Naive thymus-derived CD8-positive, alpha-beta T cell (primary cell): ENCODE measurements around the gene BMPR2. TPM values are rescaled to one million over a fixed set of nuclear protein-coding genes. Genes with fewer than 3 reads are reported as not detected.
"Not testable (repeated sequence)": the region's sequence is repeated elsewhere in the genome, so short reads cannot be mapped to it uniquely, and the experiment has no call there.

Experiments used
- ATAC-seq, 2 donors: fragments of 150-1000 bp; cut with Tn5 transposase in 1 of 2; sonication (Bioruptor Pico), chemical (Tn5 transposase) in 1 of 2; 1 replicate in 1 of 2; 2 replicates in 1 of 2; pipeline ENCODE4 v1.10.0; 2021; ENCODE audit warnings: mild to moderate bottlenecking in 2 of 2, moderate library complexity in 2 of 2
- POLR2A ChIA-PET: fragments of 350-600 bp; sonication (Branson Sonifier 250); formaldehyde crosslinking; loops from one replicate; lab custom pipeline; 2021; ENCODE audit warnings: antibody characterized with exemption; lab: Charles Lee
- DNase-seq, 10 donors: peaks; one replicate each; pipeline versions ENCODE4 v3.0.0 to v3.0.0-alpha.2; 2020 to 2022
- H3K27ac Mint-ChIP-seq, 10 donors: one replicate each; pipeline ENCODE4 v1.8.0; 2020 to 2022; ENCODE audit warnings: mild to moderate bottlenecking in 10 of 10, mixed read lengths in 10 of 10, moderate library complexity in 4 of 10, inconsistent platforms in 1 of 10
- H3K27me3 Mint-ChIP-seq, 5 donors: one replicate each; pipeline ENCODE4 v1.8.0; 2021 to 2022; ENCODE audit warnings: mixed read lengths in 5 of 5
- H3K36me3 Mint-ChIP-seq, 3 donors: one replicate each; pipeline ENCODE4 v1.8.0; 2020 to 2022; ENCODE audit warnings: mixed read lengths in 3 of 3, mild to moderate bottlenecking in 2 of 3, inconsistent platforms in 1 of 3
- H3K4me1 Mint-ChIP-seq, 4 donors: one replicate each; pipeline ENCODE4 v1.8.0; 2021 to 2022; ENCODE audit warnings: mixed read lengths in 4 of 4
- H3K4me3 Mint-ChIP-seq, 10 donors: one replicate each; pipeline ENCODE4 v1.8.0; 2020 to 2022; ENCODE audit warnings: mild to moderate bottlenecking in 10 of 10, mixed read lengths in 10 of 10, moderate library complexity in 6 of 10, inconsistent platforms in 1 of 10
- H3K9me3 Mint-ChIP-seq, 9 donors: one replicate each; pipeline ENCODE4 v1.8.0; 2020 to 2022; ENCODE audit warnings: mixed read lengths in 9 of 9, mild to moderate bottlenecking in 3 of 9, inconsistent platforms in 1 of 9, moderate library complexity in 1 of 9
- polyA plus RNA-seq, 3 donors: library from polyadenylated mRNA; unstranded; fragments of 300-500 nt; fragmentation: Illumina TruSeq; gene quantifications; one replicate each; pipeline ENCODE4 v1.2.3, GENCODE V29; 2021
- total RNA-seq, 8 experiments: library from RNA in 2 of 8; stranded (reverse) in 2 of 8; gene quantifications; one replicate each; pipeline ENCODE4 v1.2.3 and lab custom pipeline; 2021 to 2026

BMPR2 gene
- total RNA-seq, result 10 to 100 TPM; 31.2 to 35.4 TPM
- 1 to 10 TPM; 3.0 to 4.6 (median 3.9) TPM for polyA plus RNA-seq
- total RNA-seq (lab: John Stamatoyannopoulos, UW), result 17.7 to 55.5 (median 35.9) reads per million in 6 experiments

DNA sequence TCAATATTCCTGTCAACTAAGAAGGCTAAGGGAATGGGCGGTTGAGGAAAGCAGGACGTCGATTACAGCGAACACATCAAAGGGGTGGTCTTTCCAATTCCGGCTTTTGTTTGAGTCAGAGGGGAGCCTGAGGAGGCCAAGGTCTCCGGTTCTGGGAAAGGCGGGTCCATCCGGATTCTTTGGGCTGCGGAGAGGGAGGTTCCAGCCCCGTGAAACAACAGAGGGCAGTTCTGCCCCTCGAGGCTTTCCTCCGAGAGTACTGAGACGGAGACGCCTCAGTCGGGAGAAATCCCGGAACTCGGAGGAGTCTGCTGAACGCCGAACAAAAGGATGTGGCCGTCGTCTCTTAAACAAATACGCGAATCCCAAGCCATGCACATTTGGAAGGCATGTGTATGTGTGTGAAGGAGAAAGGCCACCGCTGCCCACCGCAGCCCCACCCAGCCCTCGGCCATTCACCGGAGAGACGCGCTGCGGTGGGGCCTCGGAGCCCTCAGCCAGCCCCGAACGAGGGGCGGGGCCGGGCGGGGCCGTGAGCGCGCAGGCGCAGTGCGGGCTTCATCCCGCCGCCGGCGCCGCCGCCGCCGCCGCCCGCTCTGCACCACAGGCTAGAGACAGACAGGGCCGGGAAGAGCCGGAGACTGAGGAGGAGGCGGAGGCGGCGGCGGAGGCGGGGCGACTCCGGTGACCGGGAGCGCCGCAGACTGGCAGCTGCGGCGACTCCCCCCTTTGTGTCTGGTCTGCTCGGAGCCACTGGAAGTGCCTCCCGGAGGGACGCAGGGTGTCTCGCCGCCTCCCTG is at the start of gene BMPR2:
Gene BMPR2, plus strand, starts transcription at position 719 of the 800 bp plus-strand sequence. CDS start 1,148 bp downstream, outside the sequence.
- no peaks in the 10 kb centered on the region for H3K36me3 Mint-ChIP-seq
- peaks cover 10 to 37% (median 28%) of the 10 kb centered on the region in 4 donors for H3K4me1 Mint-ChIP-seq
- H3K9me3 Mint-ChIP-seq, result no peaks in the 10 kb centered on the region
- ATAC-seq, result peak; percentile 71 to 78
- peak within 1 kb of the TSS; percentile 83 to 100 (median 98) for H3K4me3 Mint-ChIP-seq
- DNase-seq, result peak; percentile 60 to 90 (median 81)
- H3K27ac Mint-ChIP-seq, result peak within 1 kb of the TSS; percentile 92 to 98 (median 94)
- H3K27me3 Mint-ChIP-seq, result no peaks in the 10 kb centered on the region
- POLR2A ChIA-PET, result interaction anchor here (1.0 kb wide), 1 partner anchor 154 kb away, joined by 4 read pairs; no protein-coding TSS in a partner anchor

DNA sequence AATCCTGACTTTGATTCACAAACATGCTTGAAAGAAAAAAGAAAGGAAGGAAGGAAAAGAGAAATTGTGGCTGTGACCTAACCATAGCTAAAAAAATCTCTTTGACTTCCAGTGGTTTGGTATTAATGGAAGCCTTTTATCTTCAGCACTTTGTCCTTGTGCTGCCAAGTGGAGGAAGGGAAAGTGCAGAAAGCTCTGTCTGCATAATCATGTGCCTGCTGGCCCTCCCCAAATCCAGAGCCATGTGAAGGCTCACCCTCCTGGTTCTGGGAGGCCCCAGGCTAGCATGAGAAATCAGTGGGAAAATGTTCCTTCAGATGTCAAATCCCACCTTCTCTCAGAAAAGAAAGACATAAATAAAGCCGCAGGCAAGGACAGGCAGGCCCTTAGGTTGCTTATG is 48.3 kb upstream of the BMPR2 start:
- no peak for DNase-seq
- Mint-ChIP-seq H3K9me3 (no peaks in the 10 kb centered on the region), H3K4me1 (peaks cover 0 to 7% (median 0%) of the 10 kb centered on the region in 4 donors), H3K36me3 (peaks cover 9 to 48% (median 26%) of the 10 kb centered on the region in 3 donors), H3K27ac (no peak overlapping the region), H3K27me3 (no peaks in the 10 kb centered on the region), H3K4me3 (no peak overlapping the region)
- POLR2A ChIA-PET, result interaction anchor here (0.6 kb wide), 1 partner anchor 149 kb away, joined by 4 read pairs; no protein-coding TSS in a partner anchor
- no peak for ATAC-seq

GRCh38 chr2:202335791-202336467 is 40.2 kb upstream of the BMPR2 start:
- H3K27me3 Mint-ChIP-seq, result no peaks in the 10 kb centered on the region
- ATAC-seq (no peak), DNase-seq (no peak)
- H3K9me3 Mint-ChIP-seq, result no peaks in the 10 kb centered on the region
- H3K4me3 Mint-ChIP-seq, result no peak overlapping the region
- H3K36me3 Mint-ChIP-seq, result peaks cover 0 to 9% (median 0%) of the 10 kb centered on the region in 3 donors
- POLR2A ChIA-PET, result no interaction called here
- peaks cover 0 to 2% (median 0%) of the 10 kb centered on the region in 4 donors for H3K4me1 Mint-ChIP-seq
- no peak overlapping the region for H3K27ac Mint-ChIP-seq

DNA sequence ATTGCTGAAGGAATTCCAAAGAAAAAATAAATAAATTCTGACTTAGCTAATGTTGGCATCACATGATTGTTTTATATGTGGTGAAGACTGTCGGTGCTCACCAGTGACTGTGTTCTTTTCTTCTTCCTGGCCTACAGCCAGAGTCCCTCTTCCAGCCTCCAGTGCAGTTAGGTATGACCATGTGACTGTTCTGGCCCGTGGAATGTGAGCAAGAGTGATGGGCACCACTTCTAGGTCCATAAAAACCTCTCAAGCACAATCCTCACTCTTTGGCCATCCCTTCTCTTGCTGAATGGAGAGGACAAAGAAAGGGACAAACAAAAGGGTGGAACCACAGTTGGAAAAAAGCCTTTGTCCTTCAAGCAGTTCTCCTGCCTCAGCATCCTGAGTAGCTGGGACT is 39.0 kb upstream of the BMPR2 start:
- Mint-ChIP-seq H3K36me3 (peaks cover 0 to 9% (median 0%) of the 10 kb centered on the region in 3 donors), H3K9me3 (no peaks in the 10 kb centered on the region), H3K27me3 (no peaks in the 10 kb centered on the region), H3K27ac (no peak overlapping the region), H3K4me3 (no peak overlapping the region), H3K4me1 (peaks cover 0 to 2% (median 0%) of the 10 kb centered on the region in 4 donors)
- DNase-seq (no peak), ATAC-seq (no peak)
- POLR2A ChIA-PET, result no interaction called here

- POLR2A ChIA-PET, result no interaction called here
- H3K9me3 Mint-ChIP-seq, result no peaks in the 10 kb centered on the region
- peaks cover 0 to 9% (median 0%) of the 10 kb centered on the region in 3 donors for H3K36me3 Mint-ChIP-seq
- ATAC-seq, result no peak
- no peak for DNase-seq
- no peaks in the 10 kb centered on the region for H3K27me3 Mint-ChIP-seq
- no peak overlapping the region for H3K27ac Mint-ChIP-seq
- H3K4me1 Mint-ChIP-seq, result peaks cover 0 to 2% (median 0%) of the 10 kb centered on the region in 4 donors
- H3K4me3 Mint-ChIP-seq, result no peak overlapping the region
These were observed 38.3 kb upstream of the BMPR2 start for GRCh38 chr2:202337706-202338346.

DNA sequence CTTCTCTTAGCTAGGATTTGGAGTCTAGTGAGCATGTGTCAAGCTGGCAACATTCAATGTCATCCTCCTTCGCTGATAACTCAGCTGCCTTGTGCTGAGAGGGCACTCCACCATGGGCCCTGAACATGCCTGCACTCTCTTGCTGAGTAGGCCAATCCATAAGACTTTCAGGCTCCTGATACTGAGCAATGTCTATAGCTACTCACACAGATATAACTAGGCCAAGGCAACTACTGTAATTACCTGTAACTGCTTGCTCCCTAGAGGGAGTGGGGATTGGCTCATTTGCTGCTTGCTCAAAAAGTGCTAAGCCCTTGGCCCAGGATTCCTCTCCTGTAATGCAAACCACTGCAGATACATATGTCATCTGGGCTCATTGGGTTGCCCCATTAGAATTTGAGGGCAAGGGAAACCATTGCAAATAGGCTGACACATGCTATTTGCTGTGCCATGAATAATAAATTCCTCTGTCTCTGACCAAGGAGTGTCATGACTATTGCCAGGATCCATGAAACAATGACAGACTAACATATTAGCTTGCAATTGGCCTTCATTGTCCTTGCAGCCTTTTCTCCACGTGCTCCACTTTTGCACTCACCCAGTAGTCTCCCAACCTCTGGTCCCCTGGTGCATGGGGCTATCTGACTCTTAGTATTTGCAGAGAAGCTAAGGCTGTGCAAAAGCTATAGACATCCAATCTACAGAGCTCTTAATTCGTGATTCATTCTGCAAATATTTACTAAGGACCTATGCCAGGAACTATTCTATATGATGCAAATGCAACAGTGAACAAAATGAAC is 36.9 kb upstream of the BMPR2 start:
- Mint-ChIP-seq H3K4me1 (peaks cover 0 to 2% (median 0%) of the 10 kb centered on the region in 4 donors), H3K27me3 (no peaks in the 10 kb centered on the region), H3K9me3 (no peaks in the 10 kb centered on the region), H3K4me3 (no peak overlapping the region), H3K36me3 (peaks cover 0 to 8% (median 0%) of the 10 kb centered on the region in 3 donors), H3K27ac (no peak overlapping the region)
- ATAC-seq, result no peak
- POLR2A ChIA-PET, result no interaction called here
- no peak for DNase-seq

DNA sequence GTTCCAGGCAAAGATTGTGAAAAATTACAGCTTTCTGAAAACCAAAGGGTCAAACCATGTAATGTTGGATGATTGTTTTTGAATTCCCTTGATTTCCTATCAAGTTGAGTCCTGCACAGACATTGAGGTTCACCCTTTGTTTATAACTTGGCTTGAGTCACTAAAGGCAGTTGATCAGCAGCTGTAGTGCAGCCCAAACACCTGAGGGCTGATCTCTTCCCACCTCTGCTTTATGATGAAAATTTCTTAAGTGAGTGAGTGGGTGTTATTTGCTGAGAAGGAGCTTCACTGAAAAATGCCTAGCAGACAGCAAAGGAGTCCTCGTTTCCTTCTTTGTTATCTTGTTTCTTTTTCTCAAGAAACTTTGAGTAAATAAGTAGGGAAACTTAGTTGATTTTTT is 31.9 kb upstream of the BMPR2 start:
- H3K27me3 Mint-ChIP-seq, result no peaks in the 10 kb centered on the region
- POLR2A ChIA-PET, result no interaction called here
- no peaks in the 10 kb centered on the region for H3K36me3 Mint-ChIP-seq
- H3K4me1 Mint-ChIP-seq, result no peaks in the 10 kb centered on the region
- no peak overlapping the region for H3K4me3 Mint-ChIP-seq
- ATAC-seq (no peak), DNase-seq (no peak)
- no peaks in the 10 kb centered on the region for H3K9me3 Mint-ChIP-seq
- H3K27ac Mint-ChIP-seq, result no peak overlapping the region

- no peak for ATAC-seq
- H3K36me3 Mint-ChIP-seq, result no peaks in the 10 kb centered on the region
- DNase-seq, result no peak
- H3K27me3 Mint-ChIP-seq, result no peaks in the 10 kb centered on the region
- H3K4me1 Mint-ChIP-seq, result no peaks in the 10 kb centered on the region
- no peaks in the 10 kb centered on the region for H3K9me3 Mint-ChIP-seq
- POLR2A ChIA-PET, result no interaction called here
- H3K4me3 Mint-ChIP-seq, result no peak overlapping the region
- no peak overlapping the region for H3K27ac Mint-ChIP-seq
These were observed 29.9 kb upstream of the BMPR2 start for GRCh38 chr2:202346180-202346579.

DNA sequence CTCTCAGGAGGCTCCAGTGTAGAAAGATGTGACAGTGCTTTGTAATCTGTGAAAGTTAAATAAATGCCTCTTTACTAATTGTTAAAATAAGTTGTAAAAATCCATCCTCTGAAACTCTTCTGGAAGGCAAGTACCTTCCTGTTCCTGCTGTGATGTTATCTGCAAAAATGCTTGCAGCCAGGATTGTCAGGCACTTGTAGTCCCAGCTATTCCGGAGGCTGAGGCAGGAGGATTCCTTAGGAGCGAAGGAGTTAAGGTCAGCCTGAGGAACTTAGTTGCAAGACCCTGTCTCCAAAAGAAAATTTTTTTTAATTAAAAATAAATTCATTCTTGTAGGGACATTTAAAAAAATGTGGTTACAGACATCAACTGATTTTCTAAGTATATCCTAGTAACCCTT is 22.7 kb upstream of the BMPR2 start:
- Mint-ChIP-seq H3K4me3 (no peak overlapping the region), H3K4me1 (no peaks in the 10 kb centered on the region)
- POLR2A ChIA-PET, result no interaction called here

GRCh38 chr2:202355993-202356505 is 20.1 kb upstream of the BMPR2 start:
- H3K27me3 Mint-ChIP-seq, result no peaks in the 10 kb centered on the region
- POLR2A ChIA-PET, result no interaction called here
- H3K4me3 Mint-ChIP-seq, result no peak overlapping the region
- H3K9me3 Mint-ChIP-seq, result no peaks in the 10 kb centered on the region
- no peak overlapping the region for H3K27ac Mint-ChIP-seq
- H3K36me3 Mint-ChIP-seq, result peaks cover 0 to 2% (median 0%) of the 10 kb centered on the region in 3 donors
- DNase-seq (no peak), ATAC-seq (no peak)
- no peaks in the 10 kb centered on the region for H3K4me1 Mint-ChIP-seq

More for the DNA sequence above, 22.7 kb upstream of the BMPR2 start:
- Mint-ChIP-seq H3K9me3 (no peaks in the 10 kb centered on the region), H3K36me3 (no peaks in the 10 kb centered on the region), H3K27me3 (no peaks in the 10 kb centered on the region), H3K27ac (no peak overlapping the region)
- DNase-seq, result no peak
- no peak for ATAC-seq

- not testable (repeated sequence) for H3K4me1 Mint-ChIP-seq, H3K27ac Mint-ChIP-seq, H3K4me3 Mint-ChIP-seq, DNase-seq, H3K27me3 Mint-ChIP-seq, H3K9me3 Mint-ChIP-seq, H3K36me3 Mint-ChIP-seq, ATAC-seq
- POLR2A ChIA-PET, result interaction anchor here (0.6 kb wide), 1 partner anchor 14 kb away, joined by 3 read pairs; no protein-coding TSS in a partner anchor
These were observed 17.2 kb upstream of the BMPR2 start for GRCh38 chr2:202358924-202359323.

DNA sequence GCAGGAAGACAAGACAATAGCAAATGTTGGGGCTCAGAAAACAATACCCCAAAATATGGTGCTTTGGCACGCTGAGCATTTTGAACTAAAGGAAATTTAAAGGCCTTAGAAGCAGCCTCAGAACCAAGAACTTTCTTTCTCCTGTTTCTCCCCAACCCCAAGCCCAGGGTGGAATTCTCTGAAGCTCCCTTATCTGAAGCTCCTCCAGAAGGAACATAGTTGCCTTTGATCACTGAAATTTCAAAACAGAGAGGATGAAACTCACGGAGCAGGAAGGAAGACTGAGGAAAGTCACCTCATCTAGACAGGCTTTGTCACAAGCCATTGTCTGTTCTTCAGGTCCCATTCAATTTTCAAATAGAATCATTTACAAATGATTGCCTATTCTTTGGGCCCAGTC is 15.5 kb upstream of the BMPR2 start:
- no peak for ATAC-seq
- peaks cover 0 to 3% (median 0%) of the 10 kb centered on the region in 3 donors for H3K36me3 Mint-ChIP-seq
- no peaks in the 10 kb centered on the region for H3K9me3 Mint-ChIP-seq
- no peaks in the 10 kb centered on the region for H3K27me3 Mint-ChIP-seq
- POLR2A ChIA-PET, result no interaction called here
- no peak for DNase-seq
- H3K4me1 Mint-ChIP-seq, result no peaks in the 10 kb centered on the region
- H3K27ac Mint-ChIP-seq, result no peak overlapping the region
- no peak overlapping the region for H3K4me3 Mint-ChIP-seq
